Head of caudate nucleus (tissue), 42 donors: Measurements from ENCODE around the gene CACNA2D3.

ENCODE experiments used
- DNase-seq, 42 donors: peaks; one replicate each; pipeline versions ENCODE4 v3.0.0 to v3.0.0-alpha.2; 2020 to 2021; ENCODE audit warnings: mixed read lengths in 7 of 42
- intact Hi-C: fragments of 100-400 bp; cut with DNase I; formaldehyde crosslinking; loops from one replicate; pipeline ENCODE4 v1.15.0; 2022

Gene CACNA2D3

DNA sequence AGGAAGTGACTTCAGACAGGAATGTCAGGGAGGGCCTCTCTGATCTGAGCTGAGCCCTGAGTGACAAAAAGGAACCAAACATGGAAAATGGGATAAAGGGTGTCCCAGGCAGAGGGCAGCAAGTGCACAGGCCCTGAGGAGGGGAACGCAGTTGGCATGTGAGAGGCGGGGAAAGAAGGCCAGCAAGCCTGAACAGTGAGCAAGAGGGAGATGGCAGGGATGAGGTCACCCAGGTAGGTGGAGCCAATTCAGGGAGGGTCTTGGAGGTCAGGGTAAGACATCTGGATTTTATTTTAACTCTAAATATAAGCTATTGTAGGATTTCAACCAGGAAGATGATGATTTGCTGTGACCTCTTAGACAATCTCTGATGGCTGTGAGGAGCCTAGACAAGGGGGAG lies 637.8 kb downstream of the CACNA2D3 start:
- no peak for DNase-seq
- intact Hi-C loops: no loop called here

- intact Hi-C loops: no loop called here
- no peak for DNase-seq
Measured at GRCh38 chr3:54761637-54762036, 639.3 kb downstream of the CACNA2D3 start.

GRCh38 chr3:54764911-54765310 lies 642.6 kb downstream of the CACNA2D3 start:
- intact Hi-C loops: no loop called here
- DNase-seq: no peak

DNA sequence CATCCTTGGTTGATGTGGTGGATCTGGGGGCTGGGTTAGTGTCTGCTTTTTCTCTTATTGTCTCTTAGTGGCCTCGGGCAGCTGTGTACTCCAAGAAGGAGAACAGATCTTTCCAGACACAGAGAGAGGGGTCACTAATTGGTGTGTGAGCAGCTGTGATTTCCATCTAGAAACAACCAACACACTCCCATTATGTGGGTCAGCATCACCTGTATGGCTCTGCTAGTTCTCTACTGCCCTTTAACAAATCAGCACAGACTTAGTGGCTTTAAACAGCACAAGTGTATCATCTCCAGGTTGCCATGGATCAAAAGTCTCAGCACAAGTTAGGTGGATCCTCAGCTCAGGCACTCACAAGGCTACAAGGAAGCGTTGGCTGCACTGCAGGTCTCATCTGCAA lies 648.7 kb downstream of the CACNA2D3 start:
- intact Hi-C loops: no loop called here
- DNase-seq: no peak

- intact Hi-C loops: no loop called here
- no peak for DNase-seq
Measured at GRCh38 chr3:54772051-54772450, 649.7 kb downstream of the CACNA2D3 start.

GRCh38 chr3:54772746-54773145 lies 650.4 kb downstream of the CACNA2D3 start:
- DNase-seq: no peak
- intact Hi-C loops: no loop called here

- intact Hi-C loops: no loop called here
Measured at GRCh38 chr3:54773271-54773670, 650.9 kb downstream of the CACNA2D3 start.

DNA sequence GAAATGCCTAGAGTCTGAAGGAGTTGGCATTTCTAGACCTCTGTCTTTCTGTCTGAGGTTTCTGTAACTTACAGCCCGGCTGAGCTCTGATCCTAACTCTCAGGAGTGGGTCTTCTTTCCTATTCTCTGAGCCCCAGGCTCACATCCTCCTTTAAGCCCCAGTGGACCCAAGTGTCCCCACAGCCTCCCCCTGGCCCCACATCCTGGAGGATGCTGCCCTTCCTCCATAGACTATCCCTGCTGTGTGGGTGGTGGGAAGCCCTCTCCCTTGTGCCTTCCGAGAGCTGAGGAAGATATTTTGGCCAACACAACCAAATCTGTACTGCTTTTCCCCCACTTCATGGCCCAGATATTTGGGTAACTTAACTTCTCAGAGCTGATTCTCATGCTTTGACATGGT lies 654.2 kb downstream of the CACNA2D3 start:
- no peak for DNase-seq
- intact Hi-C loops: no loop called here

More at GRCh38 chr3:54773271-54773670, 650.9 kb downstream of the CACNA2D3 start:
- no peak for DNase-seq

GRCh38 chr3:54777141-54777540 lies 654.8 kb downstream of the CACNA2D3 start:
- intact Hi-C loops: no loop called here
- no peak for DNase-seq

DNA sequence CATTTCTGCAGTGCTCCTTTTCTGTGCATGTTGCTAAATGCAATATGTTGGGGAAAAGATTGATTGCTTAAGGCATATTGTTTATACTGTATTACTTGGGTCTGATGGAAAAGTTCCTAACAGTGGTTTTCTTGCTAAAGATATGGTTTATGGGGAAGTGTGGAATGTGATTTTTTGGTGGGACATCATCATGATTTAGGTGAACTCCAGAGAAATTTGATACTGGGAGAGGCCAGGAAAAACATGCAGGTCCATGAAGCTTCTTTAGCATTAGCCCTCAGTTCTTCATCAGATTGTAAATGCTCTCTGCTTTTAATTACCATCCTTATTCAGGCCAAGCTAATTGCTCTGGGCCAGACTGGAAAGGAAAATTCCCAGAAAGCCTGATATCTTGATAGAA lies 658.0 kb downstream of the CACNA2D3 start:
- DNase-seq: no peak
- intact Hi-C loops: no loop called here

DNA sequence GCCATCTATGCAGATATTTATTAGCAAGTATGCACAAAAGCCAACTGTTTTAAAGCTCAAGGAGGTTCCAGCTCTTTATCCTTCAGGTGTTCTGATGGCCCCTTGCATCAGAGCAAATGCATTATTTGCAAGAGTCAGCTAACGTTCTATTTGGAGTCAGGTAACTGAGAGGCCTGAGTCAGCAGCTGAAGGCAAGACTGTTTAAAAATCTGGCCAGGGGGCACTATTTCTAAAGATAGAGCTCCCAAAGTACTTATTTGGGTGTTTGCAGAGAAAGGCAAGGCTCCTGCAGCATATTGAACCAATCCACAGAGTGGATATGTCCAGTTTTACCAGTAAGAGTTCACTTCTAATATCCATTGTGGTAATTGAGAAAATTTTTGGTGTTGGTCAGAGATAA lies 659.4 kb downstream of the CACNA2D3 start:
- intact Hi-C loops: no loop called here
- no peak for DNase-seq

DNA sequence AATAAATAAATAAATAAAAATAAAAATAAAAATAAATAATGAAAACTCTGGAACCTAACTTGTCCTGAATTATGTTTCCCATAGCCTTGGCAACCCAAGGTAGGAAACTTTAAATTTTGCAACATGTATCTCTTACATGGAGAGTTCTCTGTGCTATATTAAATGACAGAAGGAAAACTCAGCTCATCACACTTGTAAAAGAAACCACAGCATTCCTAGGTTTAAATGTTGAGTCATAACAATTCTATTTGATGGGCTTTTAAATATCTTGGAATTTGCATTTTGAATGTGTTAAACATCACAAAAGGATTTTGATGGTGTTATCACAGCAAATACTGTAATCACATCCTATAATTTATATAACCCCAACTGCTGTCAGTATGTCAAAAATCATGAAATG lies 661.3 kb downstream of the CACNA2D3 start:
- intact Hi-C loops: no loop called here
- DNase-seq: no peak

DNA sequence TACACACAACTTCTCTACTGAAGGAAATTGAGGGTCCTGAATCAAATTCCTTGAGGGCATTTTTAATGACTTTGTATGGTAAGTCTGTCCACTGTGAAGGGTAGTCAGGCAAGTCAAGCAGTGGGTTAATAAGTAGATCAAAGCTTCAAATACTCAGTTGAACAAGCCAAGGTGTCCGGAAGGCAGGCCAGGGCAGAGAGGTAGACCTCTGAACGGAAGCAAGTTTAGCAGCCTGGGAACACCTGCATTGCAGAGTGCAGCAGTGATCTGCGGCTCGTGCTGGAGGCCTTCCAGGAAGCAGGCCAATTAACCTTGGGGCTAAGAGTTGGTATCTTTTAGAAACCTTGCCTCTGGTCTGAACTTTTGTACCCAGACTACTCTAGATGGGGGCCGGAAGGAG lies 661.7 kb downstream of the CACNA2D3 start:
- no peak for DNase-seq
- intact Hi-C loops: no loop called here

GRCh38 chr3:54785976-54786375 lies 663.6 kb downstream of the CACNA2D3 start:
- intact Hi-C loops: no loop called here

GRCh38 chr3:54790051-54790450 lies 667.7 kb downstream of the CACNA2D3 start:
- intact Hi-C loops: no loop called here
- no peak for DNase-seq

More at GRCh38 chr3:54785976-54786375, 663.6 kb downstream of the CACNA2D3 start:
- DNase-seq: no peak

- intact Hi-C loops: no loop called here
- no peak for DNase-seq
Measured at GRCh38 chr3:54791501-54792156, 669.3 kb downstream of the CACNA2D3 start.

DNA sequence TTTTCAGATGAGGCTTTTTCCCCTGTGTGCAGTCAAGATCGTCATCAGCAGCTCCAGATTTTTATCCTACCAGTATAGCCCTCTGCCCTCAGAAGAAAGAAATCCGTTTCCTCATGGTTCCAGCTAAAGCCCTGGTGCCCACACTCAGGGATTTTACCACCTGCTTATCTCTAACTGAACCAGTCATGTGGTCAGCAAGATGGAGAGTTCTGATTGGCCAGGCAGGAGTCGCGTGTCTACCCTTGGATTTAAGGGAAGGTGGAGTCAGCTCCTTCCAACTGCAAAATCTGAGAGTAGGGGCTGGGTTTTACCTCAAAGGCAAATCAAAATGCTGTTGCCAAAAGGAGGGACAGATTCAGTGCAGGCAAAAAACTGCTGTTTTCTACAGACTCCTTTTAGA lies 670.2 kb downstream of the CACNA2D3 start:
- intact Hi-C loops: no loop called here
- no peak for DNase-seq

DNA sequence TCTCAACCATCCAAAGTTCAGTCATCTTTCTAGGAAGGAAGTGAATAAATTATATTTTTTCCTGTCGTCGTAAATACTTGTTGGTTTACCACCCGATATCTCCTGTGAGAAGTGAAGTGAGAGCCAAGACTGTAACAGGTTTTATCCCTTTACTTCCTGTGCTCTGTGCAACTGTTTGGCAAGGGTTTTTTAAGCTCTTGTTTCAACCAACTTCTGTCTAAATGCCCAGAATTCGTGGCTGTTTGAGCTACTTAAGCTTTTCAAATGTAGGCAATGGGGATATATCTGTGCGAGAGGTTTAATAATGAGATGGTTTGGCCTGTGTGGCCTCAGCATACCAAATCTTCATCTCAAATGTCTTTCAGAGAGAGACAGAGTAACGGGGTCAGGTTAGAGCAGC lies 670.8 kb downstream of the CACNA2D3 start:
- peak in 1 of 42 donors; percentile 12 for DNase-seq
- intact Hi-C loops: no loop called here

DNA sequence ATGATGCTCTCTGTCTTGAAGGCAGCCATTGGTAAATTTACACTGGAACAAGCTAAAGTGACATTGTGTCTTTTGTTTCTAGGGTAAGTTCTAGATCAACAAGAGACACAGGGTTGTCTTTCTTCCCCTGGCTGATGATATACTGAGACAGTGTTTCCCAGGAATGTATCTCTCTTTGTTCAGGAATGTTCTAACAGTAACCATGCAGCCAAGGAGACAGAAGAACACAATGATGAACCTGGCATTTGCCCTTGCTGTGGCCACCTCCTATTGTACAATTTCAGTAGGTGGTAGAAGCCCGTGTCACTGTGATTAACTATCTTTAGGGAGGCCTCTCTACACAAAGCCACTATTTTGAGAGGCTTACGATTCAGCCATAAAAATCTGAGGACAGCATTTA lies 674.8 kb downstream of the CACNA2D3 start:
- intact Hi-C loops: no loop called here
- no peak for DNase-seq

- DNase-seq: no peak
- intact Hi-C loops: no loop called here
Measured at GRCh38 chr3:54800478-54800877, 678.1 kb downstream of the CACNA2D3 start.

GRCh38 chr3:54801977-54802376 lies 679.6 kb downstream of the CACNA2D3 start:
- intact Hi-C loops: no loop called here
- DNase-seq: no peak

GRCh38 chr3:54810401-54810800 lies 688.0 kb downstream of the CACNA2D3 start:
- intact Hi-C loops: no loop called here
- no peak for DNase-seq
